ENCODE measurements around the gene FAM118B.

- TF ChIP-seq CTCF (conservative IDR thresholded peaks at IDR 0.05; ENCODE audit: low read length) (no peak), EZH2phosphoT487 (IDR thresholded peaks at IDR 0.05; ENCODE audit: borderline replicate concordance) (no peak)
Observed at GRCh38 chr11:126214841-126215240, 3.3 kb downstream of the FAM118B start.

Measured in Loucy (cell line).